Measurements from ENCODE around the gene MPV17L2. TPM values are rescaled to one million over a fixed set of nuclear protein-coding genes. Genes with fewer than 3 reads are reported as not detected.

Gene MPV17L2
- total RNA-seq, result 31.2 and 59.0 TPM in 2 replicates

GRCh38 chr19:18192673-18193387 lies at the start of gene MPV17L2:
TSS of gene MPV17L2 (plus strand) at chr19:18193218. CDS start at chr19:18193282, 64 bp downstream.

DNA sequence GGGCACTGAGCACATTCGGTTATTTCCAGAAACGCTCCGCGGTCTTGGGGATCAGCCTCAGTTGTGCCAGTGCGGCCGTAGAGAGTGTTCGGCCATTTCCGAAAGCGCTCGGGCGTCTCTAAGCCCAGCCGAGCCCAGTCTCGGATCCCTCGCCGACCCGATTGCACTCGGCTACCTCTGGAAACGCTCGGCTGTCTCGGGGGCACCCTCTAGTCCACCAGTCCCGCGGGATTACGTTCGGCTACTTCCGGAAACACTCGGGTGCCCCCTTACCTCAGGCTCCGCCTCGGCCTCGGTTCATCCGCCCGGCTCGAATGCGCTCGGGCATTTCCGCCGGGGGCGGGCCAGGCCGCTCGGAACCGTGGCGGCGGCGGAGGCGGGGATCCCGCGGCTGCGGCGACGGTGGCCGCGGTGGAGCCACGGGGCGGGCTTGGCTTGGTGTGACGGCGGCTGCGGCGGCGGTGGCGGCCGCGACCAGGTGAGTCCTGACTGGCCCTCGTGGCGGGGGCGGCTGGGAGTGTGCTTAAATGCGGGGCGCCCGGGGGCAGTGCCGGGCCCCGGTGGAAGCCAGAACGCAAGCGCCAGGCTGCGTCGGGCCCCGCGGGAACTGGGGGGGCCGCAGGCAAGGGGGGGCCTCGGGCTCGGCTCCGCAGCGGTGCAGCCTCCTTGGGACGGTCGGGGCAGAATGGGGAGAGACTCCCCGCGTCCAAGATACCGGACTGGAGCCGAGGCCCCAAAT lies 40.0 kb upstream of the MPV17L2 start, which contains the start of gene PIK3R2:
PIK3R2 (plus strand) TSS at position 347 of the 739 bp plus-strand sequence. CDS start 2,717 bp downstream, outside the sequence.

DNA sequence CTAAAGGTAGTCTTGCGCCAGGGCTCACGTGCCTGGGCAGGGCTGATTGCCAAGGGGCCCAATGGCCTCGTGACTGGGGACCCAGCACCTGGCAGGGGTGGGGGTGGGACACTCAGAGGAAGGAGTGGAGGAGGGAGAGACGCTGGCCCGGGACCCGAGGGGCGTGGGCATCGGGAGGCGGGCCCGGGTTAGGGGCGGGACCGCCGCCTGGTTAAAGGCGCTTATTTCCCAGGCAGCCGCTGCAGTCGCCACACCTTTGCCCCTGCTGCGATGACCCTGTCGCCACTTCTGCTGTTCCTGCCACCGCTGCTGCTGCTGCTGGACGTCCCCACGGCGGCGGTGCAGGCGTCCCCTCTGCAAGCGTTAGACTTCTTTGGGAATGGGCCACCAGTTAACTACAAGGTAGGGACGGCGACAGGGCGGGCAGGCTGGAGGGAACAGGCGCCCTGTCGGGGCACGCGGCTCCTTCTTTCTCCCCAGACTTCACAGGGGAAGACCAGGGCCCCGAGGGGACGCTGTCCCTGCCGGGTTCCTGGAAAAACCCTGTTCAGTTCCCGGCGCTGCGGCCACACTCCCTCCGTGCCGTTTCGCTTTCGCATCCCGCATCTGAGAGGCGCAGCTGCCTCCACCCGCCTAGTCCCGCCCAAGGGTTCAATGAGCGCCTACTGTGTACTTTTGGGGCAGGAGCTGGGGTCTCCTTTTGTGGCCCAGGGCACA lies 19.3 kb upstream of the MPV17L2 start, which contains the start of gene IFI30:
IFI30 (plus strand) TSS at position 242 of the 717 bp plus-strand sequence; CDS start at position 271, 29 bp downstream.

DNA sequence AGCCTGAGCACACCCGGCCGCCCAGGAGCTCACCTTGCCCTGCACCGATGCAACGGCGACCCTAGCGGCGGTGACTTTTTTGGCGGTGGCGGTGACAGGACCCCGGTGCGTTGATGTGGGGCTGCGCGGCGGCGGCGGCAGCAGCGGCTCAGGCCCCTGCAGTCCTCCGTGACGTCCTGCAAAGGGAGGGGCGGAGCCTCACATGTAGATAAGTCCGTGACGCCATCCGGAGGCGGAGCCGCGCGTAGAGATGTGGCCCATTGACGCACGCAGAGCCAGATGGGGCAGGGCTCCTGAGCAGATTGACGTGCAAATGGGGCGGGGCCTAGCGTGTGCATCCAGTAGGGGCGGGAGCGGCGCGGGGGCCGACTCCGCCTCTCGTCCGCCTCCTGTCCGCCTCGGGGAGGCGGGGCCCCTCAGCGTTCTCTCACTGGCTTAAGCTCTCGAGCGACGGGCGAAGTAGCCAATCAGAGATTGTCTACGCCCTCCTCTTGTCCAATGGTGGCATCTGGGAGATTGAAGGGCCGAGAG lies 10.9 kb downstream of the MPV17L2 start, which contains the start of gene RAB3A:
RAB3A (minus strand) TSS at position 180 of the 531 bp plus-strand sequence. CDS start 1,302 bp downstream, outside the sequence.

DNA sequence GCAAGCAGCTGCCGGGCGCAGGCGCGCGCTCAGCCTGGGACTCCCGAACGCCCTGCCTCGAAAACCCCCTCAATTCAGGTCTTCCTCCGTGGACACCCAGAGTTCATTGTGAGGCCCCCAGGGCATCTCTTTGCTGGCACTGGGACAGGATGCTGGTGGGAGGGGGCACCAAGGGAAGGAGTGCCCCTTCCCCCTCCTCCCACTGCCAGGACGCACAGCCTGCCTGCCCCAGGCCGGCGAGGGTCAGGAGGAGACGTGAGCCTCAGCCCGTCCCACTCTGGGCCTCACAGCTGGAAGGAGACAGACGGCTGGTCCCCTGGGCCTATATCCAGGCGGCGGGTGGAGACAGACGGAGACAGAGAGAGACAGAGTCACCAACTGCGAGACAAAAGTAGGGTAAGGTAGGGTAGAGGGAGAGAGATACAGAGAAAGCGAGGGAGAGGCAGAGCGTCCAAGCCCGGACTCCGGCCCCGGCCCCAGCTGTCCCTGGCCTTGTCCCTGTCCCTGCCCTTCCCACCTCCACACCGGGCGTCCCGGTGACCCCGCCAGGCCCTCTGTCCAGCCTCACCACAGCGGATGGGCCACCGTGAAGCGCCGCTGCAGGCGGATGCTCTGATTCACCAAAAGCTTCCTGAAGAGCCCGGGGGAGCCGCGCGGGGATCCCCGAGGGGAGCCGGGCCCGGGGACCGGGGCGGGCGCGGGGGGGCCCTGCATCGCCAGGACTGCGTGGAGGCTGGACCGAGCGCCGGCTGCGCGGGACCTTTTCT lies 32.9 kb downstream of the MPV17L2 start, which contains the start of gene PDE4C:
PDE4C (minus strand) TSS at position 737 of the 767 bp plus-strand sequence; CDS start at position 714, 23 bp downstream.

Other genes with a start within 250 kb of the MPV17L2 start
- not detected in 2 replicates for gene KCNN1, start 226.1 kb upstream of the MPV17L2 start, total RNA-seq
- gene ARRDC2, start 185.0 kb upstream of the MPV17L2 start, total RNA-seq, result 10.9 and 27.0 TPM in 2 replicates
- 0.64 and 0.87 TPM in 2 replicates for gene IL12RB1, start 106.3 kb upstream of the MPV17L2 start, total RNA-seq
- gene MAST3, start 95.4 kb upstream of the MPV17L2 start, total RNA-seq, result 3.5 and 3.6 TPM in 2 replicates
- gene PIK3R2, start 40.1 kb upstream of the MPV17L2 start, total RNA-seq, result 2.2 and 7.3 TPM in 2 replicates
- gene IFI30, start 19.4 kb upstream of the MPV17L2 start, total RNA-seq, result 16.9 and 21.9 TPM in 2 replicates
- 0.60 and 1.5 TPM in 2 replicates for gene RAB3A, start 10.8 kb downstream of the MPV17L2 start, total RNA-seq
- gene PDE4C, start 33.2 kb downstream of the MPV17L2 start, total RNA-seq, result 0.25 and 0.27 TPM in 2 replicates
- gene IQCN, start 81.2 kb downstream of the MPV17L2 start, total RNA-seq, result 0.10 and 0.13 TPM in 2 replicates
- gene JUND, start 88.4 kb downstream of the MPV17L2 start, total RNA-seq, result 210 and 293 TPM in 2 replicates
- gene LSM4, start 129.9 kb downstream of the MPV17L2 start, total RNA-seq, result 333 and 341 TPM in 2 replicates
- gene PGPEP1, start 147.4 kb downstream of the MPV17L2 start, total RNA-seq, result 8.5 and 18.4 TPM in 2 replicates
- 412 and 428 TPM in 2 replicates for gene GDF15, start 192.9 kb downstream of the MPV17L2 start, total RNA-seq
- gene LRRC25, start 204.4 kb downstream of the MPV17L2 start, total RNA-seq, result not detected in 2 replicates
- gene SSBP4, start 226.2 kb downstream of the MPV17L2 start, total RNA-seq, result 134 and 141 TPM in 2 replicates
- 24.8 and 26.0 TPM in 2 replicates for gene ISYNA1, start 244.9 kb downstream of the MPV17L2 start, total RNA-seq

All from mammary microvascular endothelial cell (primary cell).